Esophagus (tissue), 2 donors: ENCODE results near the gene OR52B6. TPM values are rescaled to one million over a fixed set of nuclear protein-coding genes. Genes with fewer than 3 reads are reported as not detected.

Experiments
- H3K27ac ChIP-seq, 2 donors: one replicate each; pipeline ENCODE4 v1.5.1; 2013; ENCODE audit warnings: low read depth in 2 of 2, mild to moderate bottlenecking in 2 of 2, inconsistent platforms in 1 of 2, low read length in 1 of 2, moderate library complexity in 1 of 2
- H3K27me3 ChIP-seq, 2 donors: one replicate each; pipeline ENCODE4 v1.6.1; 2013; ENCODE audit warnings: low read length in 2 of 2, control low read depth in 1 of 2, mild to moderate bottlenecking in 1 of 2; ENCODE audit not compliant: insufficient read depth in 2 of 2, control insufficient read depth in 1 of 2
- H3K36me3 ChIP-seq, 2 donors: one replicate each; pipeline ENCODE4 v1.6.1; 2013; ENCODE audit warnings: low read length in 1 of 2; ENCODE audit not compliant: control insufficient read depth in 2 of 2, insufficient read depth in 2 of 2
- H3K4me1 ChIP-seq, 2 donors: one replicate each; pipeline ENCODE4 v1.6.1; 2013; ENCODE audit warnings: low read length in 1 of 2; ENCODE audit not compliant: control insufficient read depth in 2 of 2, insufficient read depth in 2 of 2
- H3K4me3 ChIP-seq, 2 donors: one replicate each; pipeline ENCODE4 v1.5.1; 2013; ENCODE audit warnings: low read length in 2 of 2, mild to moderate bottlenecking in 2 of 2, low read depth in 1 of 2, moderate library complexity in 1 of 2
- H3K9me3 ChIP-seq, 2 donors: one replicate each; pipeline ENCODE4 v1.6.1; 2013; ENCODE audit warnings: mild to moderate bottlenecking in 2 of 2, low read depth in 1 of 2, low read length in 1 of 2, moderate library complexity in 1 of 2; ENCODE audit not compliant: control insufficient read depth in 2 of 2, insufficient read depth in 1 of 2
- WGBS, 2 donors: extraction: QIAGEN DNeasy Blood & Tissue Kit; methylation state at CpG; one replicate each; pipeline ENCODE4 v1.1.7; 2013; 5-methylcytosine and 5-hydroxymethylcytosine counted together
- polyA plus RNA-seq, 2 donors: library from polyadenylated mRNA; stranded (reverse); fragments of 200-250 nt; gene quantifications; one replicate each; pipeline ENCODE4 v1.2.3, GENCODE V29; 2013
- donor health status: healthy with polysubstance abuse.
- donor health status: Bipolar disorder and iron deficiency.

OR52B6 gene
- polyA plus RNA-seq, 2 donors = not detected

DNA sequence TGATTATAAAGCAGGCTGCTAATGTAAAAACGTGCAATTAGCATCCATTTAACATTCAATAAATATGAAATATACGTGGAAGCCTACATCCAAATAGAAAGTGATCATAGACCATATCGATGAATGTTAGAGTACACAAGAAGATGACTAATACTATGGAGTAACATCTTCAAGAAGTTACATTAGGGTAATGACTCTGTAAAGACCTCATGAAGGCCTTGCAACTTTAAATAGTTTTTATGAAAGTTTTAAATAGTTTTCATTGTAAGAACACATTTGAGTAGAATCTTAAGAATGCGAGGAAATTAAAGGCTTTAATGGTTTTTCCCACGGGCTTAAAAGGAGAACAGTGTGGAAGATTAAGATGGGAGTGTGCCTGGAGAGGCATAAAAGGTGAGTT lies 45.5 kb downstream of the OR52B6 start:
- Histone ChIP-seq H3K27me3 (no peaks in the 10 kb centered on the region), H3K4me3 (no peak overlapping the region), H3K27ac (peak overlapping the region in 1 of 2 donors; percentile 16), H3K36me3 (no peaks in the 10 kb centered on the region), H3K9me3 (no peaks in the 10 kb centered on the region), H3K4me1 (peaks cover 3 to 5% of the 10 kb centered on the region in 2 donors)
- WGBS, 2 donors = 69 to 70% methylated on average over 5 of the region's 5 CpGs

GRCh38 chr11:5631417-5631816 lies 50.7 kb downstream of the OR52B6 start:
- 82 to 85% methylated on average over 2 of the region's 2 CpGs for WGBS, 2 donors
- no peaks in the 10 kb centered on the region for H3K27me3 ChIP-seq
- H3K9me3 ChIP-seq = no peaks in the 10 kb centered on the region
- no peak overlapping the region for H3K4me3 ChIP-seq
- H3K27ac ChIP-seq = no peak overlapping the region
- peaks cover 3 to 6% of the 10 kb centered on the region in 2 donors for H3K36me3 ChIP-seq
- no peaks in the 10 kb centered on the region for H3K4me1 ChIP-seq

Other genes starting within 250 kb of the OR52B6 start
- gene OR51B5, start 237.4 kb upstream of the OR52B6 start, polyA plus RNA-seq = not detected
- not detected for gene OR51B6, start 229.4 kb upstream of the OR52B6 start, polyA plus RNA-seq
- not detected for gene OR51M1, start 197.1 kb upstream of the OR52B6 start, polyA plus RNA-seq
- not detected for gene OR51Q1, start 158.8 kb upstream of the OR52B6 start, polyA plus RNA-seq
- gene OR51I1, start 139.4 kb upstream of the OR52B6 start, polyA plus RNA-seq = not detected
- not detected for gene OR51I2, start 131.6 kb upstream of the OR52B6 start, polyA plus RNA-seq
- not detected for gene OR52D1, start 92.2 kb upstream of the OR52B6 start, polyA plus RNA-seq
- gene UBQLN3, start 70.9 kb upstream of the OR52B6 start, polyA plus RNA-seq = not detected
- gene UBQLNL, start 64.2 kb upstream of the OR52B6 start, polyA plus RNA-seq = under 1 TPM; 0.15 to 0.49 TPM
- gene OR52H1, start 32.3 kb upstream of the OR52B6 start, polyA plus RNA-seq = not detected
- gene TRIM6, start 15.8 kb downstream of the OR52B6 start, polyA plus RNA-seq = 1 to 10 TPM; 4.9 to 5.2 TPM
- 1 to 10 TPM; 2.5 to 2.6 TPM for gene TRIM34, start 44.1 kb downstream of the OR52B6 start, polyA plus RNA-seq
- 1 to 10 TPM; 5.8 to 6.7 TPM for gene TRIM5, start 104.2 kb downstream of the OR52B6 start, polyA plus RNA-seq
- 10 to 100 TPM; 13.4 to 18.3 TPM for gene TRIM22, start 108.9 kb downstream of the OR52B6 start, polyA plus RNA-seq
- gene OR56B1, start 155.6 kb downstream of the OR52B6 start, polyA plus RNA-seq = not detected
- gene OR52N4, start 173.4 kb downstream of the OR52B6 start, polyA plus RNA-seq = under 1 TPM in 1 of 2 donors, not detected in 1; 0.04 TPM
- gene OR52N5, start 202.5 kb downstream of the OR52B6 start, polyA plus RNA-seq = not detected
- not detected for gene OR52N1, start 210.4 kb downstream of the OR52B6 start, polyA plus RNA-seq
- not detected for gene OR52N2, start 228.0 kb downstream of the OR52B6 start, polyA plus RNA-seq